Measurements from ENCODE around the gene DDX17. TPM values are rescaled to one million over a fixed set of nuclear protein-coding genes. Genes with fewer than 3 reads are reported as not detected.

Gene DDX17
- total and polyA plus RNA-seq, 10 of the 15 experiments (the other 5 are each of a cell fraction or from before 2014, with no cell fraction given) = 25.2 to 778 (median 266) TPM

- TF ChIP-seq BCLAF1 (IDR thresholded peaks at IDR 0.05) (no peak), MYB (IDR thresholded peaks at IDR 0.05; ENCODE audit: borderline replicate concordance, low read depth, low read length) (no peak), TBL1XR1 (IDR thresholded peaks at IDR 0.05; ENCODE audit: low read depth, low read length) (no peak), KLF5 (IDR thresholded peaks at IDR 0.05; ENCODE audit: partially characterized antibody) (no peak), REST (IDR thresholded peaks at IDR 0.05; ENCODE audit: low read depth, low read length) (no peak), SUZ12 (IDR thresholded peaks at IDR 0.05; ENCODE audit: unreplicated experiment) (peak; percentile 39), POLR2AphosphoS2 (IDR thresholded peaks at IDR 0.05; ENCODE audit: low read depth, low read length) (no peak), EED (IDR thresholded peaks at IDR 0.05; ENCODE audit: low read depth) (no peak), MTA2 (IDR thresholded peaks at IDR 0.05; ENCODE audit: low read depth) (no peak), ZNF207 (IDR thresholded peaks at IDR 0.05; ENCODE audit: borderline replicate concordance) (no peak), PRDM15 (CRISPR knock-in tag; IDR thresholded peaks at IDR 0.05) (no peak), EP300 (IDR thresholded peaks at IDR 0.05; ENCODE audit: borderline replicate concordance in 1 of 2, control insufficient read depth in 1 of 2, low read depth in 2 of 2, low read length in 2 of 2) (no peak), ZNF24 (IDR thresholded peaks at IDR 0.05) (no peak)
Measured at GRCh38 chr22:38454353-38455075, 51.6 kb downstream of the DDX17 start (continued).
